Lower leg skin (tissue), 3 donors: Measurements from ENCODE around the gene ASPSCR1.

Experiments
- POLR2A ChIP-seq, 2 donors: fragments of 450-650 bp; IDR thresholded peaks; one replicate each; pipeline ENCODE4 v1.6.1; 2016 to 2017; ENCODE audit warnings: antibody characterized with exemption in 2 of 2, mild to moderate bottlenecking in 1 of 2, moderate library complexity in 1 of 2
- TF ChIP-seq, protein P1 (sequence below), 3 donors: fragments of 450-650 bp; IDR thresholded peaks; one replicate each; pipeline ENCODE4 v1.5.1; 2016; ENCODE audit warnings: antibody characterized with exemption in 3 of 3, mild to moderate bottlenecking in 3 of 3, moderate library complexity in 2 of 3

GRCh38 chr17:82053556-82054263 is 76.3 kb downstream of the ASPSCR1 start:
- no peak for TF ChIP-seq POLR2A (IDR thresholded peaks at IDR 0.05)
- TF ChIP-seq, protein P1, sequence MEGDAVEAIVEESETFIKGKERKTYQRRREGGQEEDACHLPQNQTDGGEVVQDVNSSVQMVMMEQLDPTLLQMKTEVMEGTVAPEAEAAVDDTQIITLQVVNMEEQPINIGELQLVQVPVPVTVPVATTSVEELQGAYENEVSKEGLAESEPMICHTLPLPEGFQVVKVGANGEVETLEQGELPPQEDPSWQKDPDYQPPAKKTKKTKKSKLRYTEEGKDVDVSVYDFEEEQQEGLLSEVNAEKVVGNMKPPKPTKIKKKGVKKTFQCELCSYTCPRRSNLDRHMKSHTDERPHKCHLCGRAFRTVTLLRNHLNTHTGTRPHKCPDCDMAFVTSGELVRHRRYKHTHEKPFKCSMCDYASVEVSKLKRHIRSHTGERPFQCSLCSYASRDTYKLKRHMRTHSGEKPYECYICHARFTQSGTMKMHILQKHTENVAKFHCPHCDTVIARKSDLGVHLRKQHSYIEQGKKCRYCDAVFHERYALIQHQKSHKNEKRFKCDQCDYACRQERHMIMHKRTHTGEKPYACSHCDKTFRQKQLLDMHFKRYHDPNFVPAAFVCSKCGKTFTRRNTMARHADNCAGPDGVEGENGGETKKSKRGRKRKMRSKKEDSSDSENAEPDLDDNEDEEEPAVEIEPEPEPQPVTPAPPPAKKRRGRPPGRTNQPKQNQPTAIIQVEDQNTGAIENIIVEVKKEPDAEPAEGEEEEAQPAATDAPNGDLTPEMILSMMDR (IDR thresholded peaks at IDR 0.05), result no peak
